Activated CD8-positive, alpha-beta T cell treated with anti-CD3 and anti-CD28 coated beads, Interleukin-2, amount 10 ng/mL, durations not matched to agents 7 days and 5 days (primary cell): ENCODE results near the gene SCN4A. TPM values are rescaled to one million over a fixed set of nuclear protein-coding genes. Genes with fewer than 3 reads are reported as not detected.
A peak's percentile ranks its signal among the peaks of the same experiment; 100 is the strongest.
"Not testable (repeated sequence)": the region's sequence is repeated elsewhere in the genome, so short reads cannot be mapped to it uniquely, and the experiment has no call there.

Source experiments
- ATAC-seq: fragments of 150-1000 bp; cut with Tn5 transposase; one replicate; pipeline ENCODE4 v1.10.0; 2021; ENCODE audit warnings: moderate library complexity
- CTCF ChIA-PET: fragments of 350-600 bp; sonication (Branson Sonifier 250); formaldehyde crosslinking; loops from one replicate; lab custom pipeline; 2021; ENCODE audit warnings: antibody characterized with exemption; lab: Charles Lee
- POLR2A ChIA-PET: fragments of 350-600 bp; sonication (Branson Sonifier 250); formaldehyde crosslinking; loops from one replicate; lab custom pipeline; 2021; ENCODE audit warnings: antibody characterized with exemption; lab: Charles Lee
- DNase-seq: peaks from one replicate; pipeline ENCODE4 v3.0.0-alpha.2; 2020
- H3K27ac Mint-ChIP-seq: one replicate; pipeline ENCODE4 v1.8.0; 2021; ENCODE audit warnings: mild to moderate bottlenecking, mixed read lengths
- H3K27me3 Mint-ChIP-seq: one replicate; pipeline ENCODE4 v1.8.0; 2021; ENCODE audit warnings: low read depth, mixed read lengths
- H3K36me3 Mint-ChIP-seq: one replicate; pipeline ENCODE4 v1.8.0; 2021; ENCODE audit warnings: low read depth, mixed read lengths
- H3K4me1 Mint-ChIP-seq: one replicate; pipeline ENCODE4 v1.8.0; 2021; ENCODE audit warnings: low read depth, mixed read lengths
- H3K4me3 Mint-ChIP-seq: one replicate; pipeline ENCODE4 v1.8.0; 2021; ENCODE audit warnings: mild to moderate bottlenecking, mixed read lengths
- H3K9me3 Mint-ChIP-seq: one replicate; pipeline ENCODE4 v1.8.0; 2022; ENCODE audit warnings: mixed read lengths; ENCODE audit not compliant: insufficient read depth
- total RNA-seq, 2 experiments: library from RNA; stranded (reverse); gene quantifications; one replicate each; pipeline ENCODE4 v1.2.3, GENCODE V29; 2021

Gene SCN4A
- total RNA-seq, 2 experiments from 2014 or later = not detected

GRCh38 chr17:63930951-63931575 is 41.7 kb downstream of the SCN4A start:
- Mint-ChIP-seq H3K4me1 (peaks cover 29% of the 10 kb centered on the region), H3K27me3 (peaks cover 10% of the 10 kb centered on the region), H3K27ac (peak overlapping the region; percentile 82), H3K4me3 (peak overlapping the region; percentile 93), H3K9me3 (no peaks in the 10 kb centered on the region), H3K36me3 (peaks cover 6% of the 10 kb centered on the region)
- ChIA-PET CTCF (interaction anchor here (1.1 to 8.8 kb wide), 10 partner anchors 12 to 203 kb away, joined by 3 to 59 read pairs (median 13); partner anchors contain the start of gene GH1), POLR2A (no interaction called here)
- ATAC-seq = peak; percentile 80
- peak; percentile 75 for DNase-seq

- POLR2A ChIA-PET = interaction anchor here (0.5 kb wide), 1 partner anchor 93 kb away, joined by 3 read pairs; no protein-coding TSS in a partner anchor
- no peak for DNase-seq
- ATAC-seq = no peak
- no peaks in the 10 kb centered on the region for H3K9me3 Mint-ChIP-seq
- CTCF ChIA-PET = interaction anchor here (1.0 to 8.8 kb wide), 9 partner anchors 11 to 204 kb away, joined by 3 to 59 read pairs (median 19); partner anchors contain the start of gene GH1
- H3K36me3 Mint-ChIP-seq = peaks cover 6% of the 10 kb centered on the region
- H3K4me1 Mint-ChIP-seq = peaks cover 29% of the 10 kb centered on the region
- H3K27me3 Mint-ChIP-seq = peaks cover 5% of the 10 kb centered on the region
- no peak overlapping the region for H3K27ac Mint-ChIP-seq
- H3K4me3 Mint-ChIP-seq = no peak overlapping the region
These were observed 42.6 kb downstream of the SCN4A start for GRCh38 chr17:63929860-63930766.

GRCh38 chr17:63928966-63929695 is 43.6 kb downstream of the SCN4A start:
- ATAC-seq = no peak
- Mint-ChIP-seq H3K27me3 (no peaks in the 10 kb centered on the region), H3K36me3 (peaks cover 6% of the 10 kb centered on the region), H3K27ac (no peak overlapping the region), H3K4me3 (no peak overlapping the region), H3K9me3 (no peaks in the 10 kb centered on the region), H3K4me1 (peaks cover 29% of the 10 kb centered on the region)
- POLR2A ChIA-PET = interaction anchor here (0.5 kb wide), 1 partner anchor 94 kb away, joined by 3 read pairs; no protein-coding TSS in a partner anchor
- CTCF ChIA-PET = interaction anchor here (1.0 to 8.8 kb wide), 8 partner anchors 10 to 96 kb away, joined by 3 to 59 read pairs (median 16); partner anchors contain the start of gene GH1
- no peak for DNase-seq

- Mint-ChIP-seq H3K4me1 (peaks cover 29% of the 10 kb centered on the region), H3K36me3 (peaks cover 6% of the 10 kb centered on the region), H3K27ac (no peak overlapping the region), H3K4me3 (no peak overlapping the region), H3K27me3 (no peaks in the 10 kb centered on the region), H3K9me3 (no peaks in the 10 kb centered on the region)
- ChIA-PET CTCF (interaction anchor here (0.8 to 8.8 kb wide), 7 partner anchors 9 to 97 kb away, joined by 3 to 59 read pairs (median 12); partner anchors contain the start of gene GH1), POLR2A (no interaction called here)
- DNase-seq = no peak
- ATAC-seq = no peak
These were observed 44.5 kb downstream of the SCN4A start for GRCh38 chr17:63928172-63928666.

- Mint-ChIP-seq H3K9me3 (no peaks in the 10 kb centered on the region), H3K27me3 (no peaks in the 10 kb centered on the region), H3K36me3 (peaks cover 6% of the 10 kb centered on the region), H3K4me1 (peaks cover 23% of the 10 kb centered on the region), H3K4me3 (no peak overlapping the region), H3K27ac (no peak overlapping the region)
- CTCF ChIA-PET = interaction anchor here (0.8 to 8.8 kb wide), 6 partner anchors 9 to 98 kb away, joined by 3 to 59 read pairs (median 8); partner anchors contain the start of gene GH1
- ATAC-seq (no peak), DNase-seq (no peak)
- POLR2A ChIA-PET = no interaction called here
These were observed 45.1 kb downstream of the SCN4A start for GRCh38 chr17:63927464-63928171.

GRCh38 chr17:63926164-63926563 is 46.6 kb downstream of the SCN4A start:
- DNase-seq = no peak
- Mint-ChIP-seq H3K9me3 (no peaks in the 10 kb centered on the region), H3K27ac (no peak overlapping the region), H3K4me1 (peaks cover 9% of the 10 kb centered on the region), H3K4me3 (no peak overlapping the region), H3K36me3 (peaks cover 6% of the 10 kb centered on the region), H3K27me3 (peaks cover 6% of the 10 kb centered on the region)
- ChIA-PET POLR2A (no interaction called here), CTCF (interaction anchor here (0.9 to 1.5 kb wide), 3 partner anchors 20 to 208 kb away, joined by 4 read pairs; no protein-coding TSS in a partner anchor)
- ATAC-seq = no peak

- H3K36me3 Mint-ChIP-seq = peaks cover 3% of the 10 kb centered on the region
- ATAC-seq (no peak), DNase-seq (no peak)
- no peak overlapping the region for H3K27ac Mint-ChIP-seq
- H3K4me3 Mint-ChIP-seq = no peak overlapping the region
- ChIA-PET POLR2A (no interaction called here), CTCF (interaction anchor here (0.9 to 1.5 kb wide), 3 partner anchors 21 to 208 kb away, joined by 4 read pairs; no protein-coding TSS in a partner anchor)
- no peaks in the 10 kb centered on the region for H3K9me3 Mint-ChIP-seq
- H3K4me1 Mint-ChIP-seq = peaks cover 3% of the 10 kb centered on the region
- H3K27me3 Mint-ChIP-seq = peaks cover 6% of the 10 kb centered on the region
These were observed 47.1 kb downstream of the SCN4A start for GRCh38 chr17:63925615-63926014.

- H3K4me1 Mint-ChIP-seq, DNase-seq, ATAC-seq, H3K4me3 Mint-ChIP-seq, H3K9me3 Mint-ChIP-seq, H3K36me3 Mint-ChIP-seq, H3K27ac Mint-ChIP-seq, POLR2A ChIA-PET: not testable (repeated sequence)
- H3K27me3 Mint-ChIP-seq = peaks cover 13% of the 10 kb centered on the region
- CTCF ChIA-PET = interaction anchor here (1.3 to 2.3 kb wide), 2 partner anchors 24 to 57 kb away, joined by 3 to 5 read pairs; no protein-coding TSS in a partner anchor
These were observed 50.3 kb downstream of the SCN4A start for GRCh38 chr17:63922402-63922801.

GRCh38 chr17:63920779-63921178 is 51.9 kb downstream of the SCN4A start:
- POLR2A ChIA-PET, H3K4me3 Mint-ChIP-seq, H3K4me1 Mint-ChIP-seq, ATAC-seq, DNase-seq, H3K9me3 Mint-ChIP-seq, H3K36me3 Mint-ChIP-seq, H3K27ac Mint-ChIP-seq: not testable (repeated sequence)
- CTCF ChIA-PET = interaction anchor here (1.4 to 5.8 kb wide), 9 partner anchors 17 to 351 kb away, joined by 4 to 114 read pairs (median 15); partner anchors contain the start of gene ICAM2
- peaks cover 15% of the 10 kb centered on the region for H3K27me3 Mint-ChIP-seq

GRCh38 chr17:63920050-63920449 is 52.7 kb downstream of the SCN4A start:
- H3K27me3 Mint-ChIP-seq = peaks cover 16% of the 10 kb centered on the region
- CTCF ChIA-PET = interaction anchor here (0.6 to 5.8 kb wide), 41 partner anchors 9 to 1341 kb away, joined by 3 to 114 read pairs (median 6); partner anchors contain the start of genes CD79B, CSHL1 and ICAM2
- H3K36me3 Mint-ChIP-seq, H3K4me3 Mint-ChIP-seq, DNase-seq, ATAC-seq, POLR2A ChIA-PET, H3K27ac Mint-ChIP-seq, H3K9me3 Mint-ChIP-seq, H3K4me1 Mint-ChIP-seq: not testable (repeated sequence)
